ENCODE results near the gene RRAGC.
"Not testable (repeated sequence)": the region's sequence is repeated elsewhere in the genome, so short reads cannot be mapped to it uniquely, and the experiment has no call there.

RRAGC gene

GRCh38 chr1:38812981-38813380 lies 46.6 kb downstream of the RRAGC start:
- Histone ChIP-seq H3K4me1 (ENCODE audit: low read length) (peaks cover 15% of the 10 kb centered on the region), H3K4me3 (ENCODE audit: low read length) (no peak overlapping the region), H2AFZ (ENCODE audit: low read depth, low read length) (no peak overlapping the region), H3K36me3 (replicated peaks; ENCODE audit: low read depth, low read length) (no peaks in the 10 kb centered on the region), H3K27me3 (ENCODE audit: low read depth, low read length) (peaks cover 22% of the 10 kb centered on the region), H3K4me2 (ENCODE audit: low read length) (no peak overlapping the region), H3K79me2 (ENCODE audit: low read length) (no peaks in the 10 kb centered on the region), H3K27ac (ENCODE audit: low read length) (no peak overlapping the region), H3K9ac (ENCODE audit: low read length) (no peak overlapping the region), H4K20me1 (ENCODE audit: insufficient read depth, low read length) (no peaks in the 10 kb centered on the region), H3K9me3 (ENCODE audit: insufficient read depth, low read length) (no peaks in the 10 kb centered on the region)
- no peak for TF ChIP-seq EZH2phosphoT487 (IDR thresholded peaks at IDR 0.05; ENCODE audit: low read depth)

GRCh38 chr1:38811466-38811865 lies 48.1 kb downstream of the RRAGC start:
- H3K9me3 ChIP-seq (ENCODE audit: insufficient read depth, low read length); H3K36me3 ChIP-seq (replicated peaks; ENCODE audit: low read depth, low read length); H3K4me2 ChIP-seq (ENCODE audit: low read length); H3K4me3 ChIP-seq (ENCODE audit: low read length); H3K79me2 ChIP-seq (ENCODE audit: low read length); H4K20me1 ChIP-seq (ENCODE audit: insufficient read depth, low read length); H3K9ac ChIP-seq (ENCODE audit: low read length); H2AFZ ChIP-seq (ENCODE audit: low read depth, low read length); H3K27ac ChIP-seq (ENCODE audit: low read length): not testable (repeated sequence)
- Histone ChIP-seq H3K27me3 (ENCODE audit: low read depth, low read length) (peaks cover 22% of the 10 kb centered on the region), H3K4me1 (ENCODE audit: low read length) (peaks cover 13% of the 10 kb centered on the region)

GRCh38 chr1:38806090-38806489 lies 53.5 kb downstream of the RRAGC start:
- Histone ChIP-seq H3K9ac (ENCODE audit: low read length) (no peak overlapping the region), H4K20me1 (ENCODE audit: insufficient read depth, low read length) (no peaks in the 10 kb centered on the region), H3K4me3 (ENCODE audit: low read length) (no peak overlapping the region), H3K4me2 (ENCODE audit: low read length) (no peak overlapping the region), H2AFZ (ENCODE audit: low read depth, low read length) (no peak overlapping the region), H3K27me3 (ENCODE audit: low read depth, low read length) (peaks cover 8% of the 10 kb centered on the region; the same call in 1 of the 2 replicates), H3K36me3 (replicated peaks; ENCODE audit: low read depth, low read length) (no peaks in the 10 kb centered on the region), H3K79me2 (ENCODE audit: low read length) (no peaks in the 10 kb centered on the region), H3K9me3 (ENCODE audit: insufficient read depth, low read length) (no peaks in the 10 kb centered on the region), H3K4me1 (ENCODE audit: low read length) (no peaks in the 10 kb centered on the region), H3K27ac (ENCODE audit: low read length) (no peak overlapping the region)
- TF ChIP-seq EZH2phosphoT487 (IDR thresholded peaks at IDR 0.05; ENCODE audit: low read depth) (no peak), CTCF (IDR thresholded peaks at IDR 0.05; ENCODE audit: low read depth, low read length) (no peak)

- Histone ChIP-seq H4K20me1 (ENCODE audit: insufficient read depth, low read length) (no peaks in the 10 kb centered on the region), H3K4me1 (ENCODE audit: low read length) (no peaks in the 10 kb centered on the region), H3K79me2 (ENCODE audit: low read length) (no peaks in the 10 kb centered on the region), H3K4me2 (ENCODE audit: low read length) (no peak overlapping the region), H3K36me3 (replicated peaks; ENCODE audit: low read depth, low read length) (no peaks in the 10 kb centered on the region), H2AFZ (ENCODE audit: low read depth, low read length) (no peak overlapping the region), H3K9me3 (ENCODE audit: insufficient read depth, low read length) (no peaks in the 10 kb centered on the region), H3K9ac (ENCODE audit: low read length) (no peak overlapping the region), H3K27me3 (ENCODE audit: low read depth, low read length) (peaks cover 8% of the 10 kb centered on the region; the same call in 1 of the 2 replicates), H3K27ac (ENCODE audit: low read length) (no peak overlapping the region), H3K4me3 (ENCODE audit: low read length) (no peak overlapping the region)
- TF ChIP-seq EZH2phosphoT487 (IDR thresholded peaks at IDR 0.05; ENCODE audit: low read depth) = no peak
- no peak for TF ChIP-seq CTCF (IDR thresholded peaks at IDR 0.05; ENCODE audit: low read depth, low read length)
These were observed 54.5 kb downstream of the RRAGC start for GRCh38 chr1:38805036-38805435.

- Histone ChIP-seq H3K9ac (ENCODE audit: low read length) (no peak overlapping the region), H3K27ac (ENCODE audit: low read length) (no peak overlapping the region), H3K4me1 (ENCODE audit: low read length) (no peaks in the 10 kb centered on the region), H3K27me3 (ENCODE audit: low read depth, low read length) (peaks cover 8% of the 10 kb centered on the region; the same call in 1 of the 2 replicates), H3K4me3 (ENCODE audit: low read length) (peak overlapping the region; percentile 70), H3K79me2 (ENCODE audit: low read length) (no peaks in the 10 kb centered on the region), H3K9me3 (ENCODE audit: insufficient read depth, low read length) (no peaks in the 10 kb centered on the region), H4K20me1 (ENCODE audit: insufficient read depth, low read length) (no peaks in the 10 kb centered on the region), H2AFZ (ENCODE audit: low read depth, low read length) (no peak overlapping the region), H3K4me2 (ENCODE audit: low read length) (peak overlapping the region; percentile 54), H3K36me3 (replicated peaks; ENCODE audit: low read depth, low read length) (no peaks in the 10 kb centered on the region)
- no peak for TF ChIP-seq EZH2phosphoT487 (IDR thresholded peaks at IDR 0.05; ENCODE audit: low read depth)
- no peak for TF ChIP-seq CTCF (IDR thresholded peaks at IDR 0.05; ENCODE audit: low read depth, low read length)
These were observed 55.3 kb downstream of the RRAGC start for GRCh38 chr1:38804062-38804886.

Measured in OCI-LY3 (cell line).